HL-60 (cell line): ENCODE data around the gene ABI2.

Source experiments
- DNase-seq, 2 experiments: peaks; one replicate each; pipeline ENCODE4 v3.0.0-alpha.2; 2010 to 2020; ENCODE audit warnings: low read depth in 1 of 2, low spot score in 1 of 2
- H3K27ac ChIP-seq: fragments of 250-450 bp; sonication (Bioruptor Pico); replicated peaks from 2 replicates; pipeline ENCODE4 v1.5.1; 2020; ENCODE audit warnings: mild to moderate bottlenecking, moderate library complexity
- H3K27me3 ChIP-seq: fragments of 250-450 bp; sonication (Bioruptor Pico); 2 replicates; pipeline ENCODE4 v1.5.1; 2021; ENCODE audit warnings: mild to moderate bottlenecking, moderate library complexity; ENCODE audit not compliant: insufficient read depth, poor library complexity, severe bottlenecking
- H3K4me3 ChIP-seq: replicated peaks from 2 replicates; pipeline ENCODE4 v1.5.1; 2011; ENCODE audit warnings: mild to moderate bottlenecking, control low read depth, low read length; ENCODE audit not compliant: insufficient read depth
- CTCF ChIP-seq: IDR thresholded peaks from one replicate; pipeline ENCODE4 v1.5.1; 2011; ENCODE audit warnings: low read length, control low read depth, inconsistent platforms; ENCODE audit not compliant: insufficient read depth
- GABPA ChIP-seq: IDR thresholded peaks from 2 replicates; pipeline ENCODE4 v1.6.1; 2012; ENCODE audit warnings: low read depth
- POLR2AphosphoS5 ChIP-seq: IDR thresholded peaks from 2 replicates; pipeline ENCODE4 v1.6.1; 2012; ENCODE audit warnings: low read depth
- REST ChIP-seq: IDR thresholded peaks from 2 replicates; pipeline ENCODE4 v1.6.1; 2012; ENCODE audit warnings: low read depth; ENCODE audit not compliant: insufficient replicate concordance
- SPI1 ChIP-seq: IDR thresholded peaks from 2 replicates; pipeline ENCODE4 v1.6.1; 2012; ENCODE audit warnings: low read depth, mild to moderate bottlenecking, borderline replicate concordance

Gene ABI2

GRCh38 chr2:203446780-203447179, 118.6 kb downstream of the ABI2 start:
- H3K27me3 ChIP-seq, result no peaks in the 10 kb centered on the region
- H3K4me3 ChIP-seq, result no peak overlapping the region
- TF ChIP-seq SPI1 (no peak), REST (no peak), GABPA (no peak), POLR2AphosphoS5 (no peak), CTCF (no peak)
- no peak for DNase-seq
- H3K27ac ChIP-seq, result no peak overlapping the region

GRCh38 chr2:203450561-203450960, 122.4 kb downstream of the ABI2 start:
- TF ChIP-seq CTCF, result no peak
- no peak for TF ChIP-seq POLR2AphosphoS5
- H3K27me3 ChIP-seq, result peaks cover 2% of the 10 kb centered on the region
- H3K4me3 ChIP-seq, result no peak overlapping the region
- DNase-seq, result no peak
- no peak overlapping the region for H3K27ac ChIP-seq

GRCh38 chr2:203451011-203451410, 122.8 kb downstream of the ABI2 start:
- Histone ChIP-seq H3K27ac (no peak overlapping the region), H3K4me3 (no peak overlapping the region), H3K27me3 (peaks cover 2% of the 10 kb centered on the region)
- DNase-seq, result no peak
- no peak for TF ChIP-seq CTCF
- no peak for TF ChIP-seq REST
- TF ChIP-seq POLR2AphosphoS5, result no peak
- TF ChIP-seq SPI1, result no peak
- TF ChIP-seq GABPA, result no peak

GRCh38 chr2:203451689-203452088, 123.5 kb downstream of the ABI2 start:
- TF ChIP-seq GABPA, result no peak
- no peak for TF ChIP-seq SPI1
- TF ChIP-seq REST, result no peak
- no peak for TF ChIP-seq POLR2AphosphoS5
- no peak for TF ChIP-seq CTCF
- Histone ChIP-seq H3K4me3 (no peak overlapping the region), H3K27me3 (peaks cover 2% of the 10 kb centered on the region), H3K27ac (no peak overlapping the region)
- DNase-seq, result peak; percentile 2 to 21
